Bronchial epithelial cell (primary cell): ENCODE data around the gene TPPP3. TPM values are rescaled to one million over a fixed set of nuclear protein-coding genes. Genes with fewer than 3 reads are reported as not detected.

Experiments
- DNase-seq: peaks from one replicate; pipeline ENCODE4 v3.0.0-alpha.2; 2010; ENCODE audit warnings: low read depth
- FAIRE-seq: peaks from 2 replicates; lab custom pipeline; 2011; peaks lifted over from hg19 to GRCh38; lab: Jason Lieb, UNC
- H3K27me3 ChIP-seq: 2 replicates; pipeline ENCODE4 v1.5.1; 2011; ENCODE audit warnings: low read length; ENCODE audit not compliant: control insufficient read depth, insufficient read depth
- H3K36me3 ChIP-seq: 2 replicates; pipeline ENCODE4 v1.5.1; 2011; ENCODE audit warnings: low read length; ENCODE audit not compliant: control insufficient read depth, insufficient read depth
- H3K4me3 ChIP-seq: 2 replicates; pipeline ENCODE4 v1.5.1; 2011; ENCODE audit warnings: mild to moderate bottlenecking, low read depth, low read length, control low read depth
- CTCF ChIP-seq: IDR thresholded peaks from 2 replicates; pipeline ENCODE4 v1.5.1; 2011; ENCODE audit warnings: mild to moderate bottlenecking, moderate library complexity, low read length, control low read depth, inconsistent platforms; ENCODE audit not compliant: insufficient read depth, severe bottlenecking
- total RNA-seq: library from RNA; depleted of rRNA; stranded (reverse); fragments of >200 nt; gene quantifications from 2 replicates; pipeline ENCODE4 v1.2.1, GENCODE V29; 2014

The TPPP3 gene
- total RNA-seq, 1 donor from 2014 or later, result not detected

- Histone ChIP-seq H3K36me3 (peaks cover 1% of the 10 kb centered on the region), H3K4me3 (no peak overlapping the region), H3K27me3 (no peaks in the 10 kb centered on the region)
- DNase-seq (no peak), FAIRE-seq (no peak)
- TF ChIP-seq CTCF, result no peak
Measured at GRCh38 chr16:67432506-67432890, 39.2 kb upstream of the TPPP3 start.

GRCh38 chr16:67431775-67432505, 38.6 kb upstream of the TPPP3 start:
- TF ChIP-seq CTCF, result no peak
- FAIRE-seq (no peak), DNase-seq (no peak)
- Histone ChIP-seq H3K36me3 (peaks cover 1% of the 10 kb centered on the region), H3K4me3 (peak overlapping the region; percentile 45), H3K27me3 (no peaks in the 10 kb centered on the region)

- Histone ChIP-seq H3K36me3 (no peaks in the 10 kb centered on the region), H3K27me3 (no peaks in the 10 kb centered on the region), H3K4me3 (peak within 1 kb of the TSS; percentile 45)
- no peak for FAIRE-seq
- peak; percentile 18 for TF ChIP-seq CTCF
- DNase-seq, result peak; percentile 44
Measured at GRCh38 chr16:67430977-67431774, 37.9 kb upstream of the TPPP3 start, which contains the start of gene HSD11B2. Gene HSD11B2, plus strand, starts transcription at chr16:67431121. Its CDS starts 128 bp downstream, at chr16:67431249.

- DNase-seq (no peak), FAIRE-seq (no peak)
- no peak for TF ChIP-seq CTCF
Measured at GRCh38 chr16:67430504-67430976, 37.2 kb upstream of the TPPP3 start.

GRCh38 chr16:67429799-67430503, 36.7 kb upstream of the TPPP3 start:
- DNase-seq, result no peak
- peak overlapping the region; percentile 45 for H3K4me3 ChIP-seq
- no peaks in the 10 kb centered on the region for H3K36me3 ChIP-seq
- no peak for FAIRE-seq
- TF ChIP-seq CTCF, result no peak
- H3K27me3 ChIP-seq, result no peaks in the 10 kb centered on the region

More at GRCh38 chr16:67430504-67430976, 37.2 kb upstream of the TPPP3 start:
- Histone ChIP-seq H3K27me3 (no peaks in the 10 kb centered on the region), H3K4me3 (peak overlapping the region; percentile 45), H3K36me3 (no peaks in the 10 kb centered on the region)
